ENCODE measurements around the gene WFDC1.

The WFDC1 gene

GRCh38 chr16:84294531-84295142 is at the start of gene WFDC1:
TSS of gene WFDC1 (plus strand) at chr16:84294878. CDS start at chr16:84294972, 94 bp downstream.
- DNase-seq (ENCODE audit: insufficient read length, low spot score) (no peak), FAIRE-seq (no peak)

GRCh38 chr16:84245956-84246678 is 48.6 kb upstream of the WFDC1 start:
- FAIRE-seq (no peak), DNase-seq (ENCODE audit: insufficient read length, low spot score) (no peak)

GRCh38 chr16:84246679-84247077 is 48.0 kb upstream of the WFDC1 start:
- DNase-seq (ENCODE audit: insufficient read length, low spot score) (no peak), FAIRE-seq (no peak)

- no peak for DNase-seq (ENCODE audit: insufficient read length, low spot score)
- no peak for FAIRE-seq
Measured at GRCh38 chr16:84247331-84247730, 47.3 kb upstream of the WFDC1 start.

GRCh38 chr16:84247844-84248243 is 46.8 kb upstream of the WFDC1 start:
- FAIRE-seq: no peak
- no peak for DNase-seq (ENCODE audit: insufficient read length, low spot score)

- no peak for DNase-seq (ENCODE audit: insufficient read length, low spot score)
Measured at GRCh38 chr16:84252184-84252583, 42.5 kb upstream of the WFDC1 start.

GRCh38 chr16:84253173-84253572 is 41.5 kb upstream of the WFDC1 start:
- no peak for DNase-seq (ENCODE audit: insufficient read length, low spot score)
- no peak for FAIRE-seq

More at GRCh38 chr16:84252184-84252583, 42.5 kb upstream of the WFDC1 start:
- FAIRE-seq: no peak

- no peak for FAIRE-seq
- no peak for DNase-seq (ENCODE audit: insufficient read length, low spot score)
Measured at GRCh38 chr16:84254062-84254461, 40.6 kb upstream of the WFDC1 start.

- FAIRE-seq: no peak
Measured at GRCh38 chr16:84255050-84255810, 39.4 kb upstream of the WFDC1 start.

GRCh38 chr16:84258266-84258665 is 36.4 kb upstream of the WFDC1 start:
- no peak for DNase-seq (ENCODE audit: insufficient read length, low spot score)

More at GRCh38 chr16:84255050-84255810, 39.4 kb upstream of the WFDC1 start:
- no peak for DNase-seq (ENCODE audit: insufficient read length, low spot score)

GRCh38 chr16:84259691-84260090 is 35.0 kb upstream of the WFDC1 start:
- FAIRE-seq (no peak), DNase-seq (ENCODE audit: insufficient read length, low spot score) (no peak)

More at GRCh38 chr16:84258266-84258665, 36.4 kb upstream of the WFDC1 start:
- FAIRE-seq: no peak

GRCh38 chr16:84260766-84261554 is 33.7 kb upstream of the WFDC1 start:
- no peak for DNase-seq (ENCODE audit: insufficient read length, low spot score)
- no peak for FAIRE-seq

- FAIRE-seq (no peak), DNase-seq (ENCODE audit: insufficient read length, low spot score) (no peak)
Measured at GRCh38 chr16:84262031-84262430, 32.6 kb upstream of the WFDC1 start.

- FAIRE-seq: no peak
- DNase-seq (ENCODE audit: insufficient read length, low spot score): no peak
Measured at GRCh38 chr16:84262939-84263338, 31.7 kb upstream of the WFDC1 start.

- DNase-seq (ENCODE audit: insufficient read length, low spot score): peak; percentile 35
- FAIRE-seq: no peak
Measured at GRCh38 chr16:84266451-84266850, 28.2 kb upstream of the WFDC1 start.

GRCh38 chr16:84267380-84267779 is 27.3 kb upstream of the WFDC1 start:
- FAIRE-seq (no peak), DNase-seq (ENCODE audit: insufficient read length, low spot score) (no peak)

- FAIRE-seq: no peak
- no peak for DNase-seq (ENCODE audit: insufficient read length, low spot score)
Measured at GRCh38 chr16:84268291-84269040, 26.2 kb upstream of the WFDC1 start.

- FAIRE-seq: no peak
Measured at GRCh38 chr16:84270071-84270470, 24.6 kb upstream of the WFDC1 start.

GRCh38 chr16:84270531-84270930 is 24.1 kb upstream of the WFDC1 start:
- FAIRE-seq (no peak), DNase-seq (ENCODE audit: insufficient read length, low spot score) (no peak)

More at GRCh38 chr16:84270071-84270470, 24.6 kb upstream of the WFDC1 start:
- no peak for DNase-seq (ENCODE audit: insufficient read length, low spot score)

- DNase-seq (ENCODE audit: insufficient read length, low spot score) (no peak), FAIRE-seq (no peak)
Measured at GRCh38 chr16:84271037-84271436, 23.6 kb upstream of the WFDC1 start.
